GM19328 (cell line): Measurements from ENCODE around the gene IGSF21.

Source experiments
- ATAC-seq: cut with Tn5 transposase; IDR thresholded peaks from one replicate; pipeline ENCODE4 v1.9.1; 2021; ENCODE audit warnings: mild to moderate bottlenecking, moderate library complexity; ENCODE audit not compliant: unreplicated experiment

Gene IGSF21

GRCh38 chr1:18094096-18094495, 13.5 kb upstream of the IGSF21 start:
- no peak for ATAC-seq

GRCh38 chr1:18097206-18097605, 10.4 kb upstream of the IGSF21 start:
- ATAC-seq, result no peak

GRCh38 chr1:18099026-18099425, 8.6 kb upstream of the IGSF21 start:
- no peak for ATAC-seq

GRCh38 chr1:18100060-18100459, 7.5 kb upstream of the IGSF21 start:
- no peak for ATAC-seq

- no peak for ATAC-seq
Measured at GRCh38 chr1:18100491-18101063, 7.0 kb upstream of the IGSF21 start.

- no peak for ATAC-seq
Measured at GRCh38 chr1:18101508-18101907, 6.1 kb upstream of the IGSF21 start.

- no peak for ATAC-seq
Measured at GRCh38 chr1:18103788-18104421, 3.7 kb upstream of the IGSF21 start.

- no peak for ATAC-seq
Measured at GRCh38 chr1:18104546-18105100, 3.0 kb upstream of the IGSF21 start.

- ATAC-seq, result no peak
Measured at GRCh38 chr1:18105196-18105595, 2.4 kb upstream of the IGSF21 start.

GRCh38 chr1:18108299-18109057, 880 bp downstream of the IGSF21 start:
- no peak for ATAC-seq

GRCh38 chr1:18109058-18109755, 1.6 kb downstream of the IGSF21 start:
- ATAC-seq, result no peak

- ATAC-seq, result no peak
Measured at GRCh38 chr1:18109756-18110597, 2.4 kb downstream of the IGSF21 start.

- ATAC-seq, result no peak
Measured at GRCh38 chr1:18110598-18110939, 3.0 kb downstream of the IGSF21 start.

GRCh38 chr1:18110968-18111367, 3.4 kb downstream of the IGSF21 start:
- ATAC-seq, result no peak

- ATAC-seq, result no peak
Measured at GRCh38 chr1:18111605-18112297, 4.2 kb downstream of the IGSF21 start.

GRCh38 chr1:18112611-18113010, 5.0 kb downstream of the IGSF21 start:
- no peak for ATAC-seq

- ATAC-seq, result no peak
Measured at GRCh38 chr1:18114726-18115410, 7.3 kb downstream of the IGSF21 start.

GRCh38 chr1:18116777-18117176, 9.2 kb downstream of the IGSF21 start:
- ATAC-seq, result no peak

- no peak for ATAC-seq
Measured at GRCh38 chr1:18118078-18118477, 10.5 kb downstream of the IGSF21 start.
